GM19455 (cell line): ENCODE results near the gene SLC25A41.
"Not testable (repeated sequence)": the region's sequence is repeated elsewhere in the genome, so short reads cannot be mapped to it uniquely, and the experiment has no call there.

Experiments used
- ATAC-seq: cut with Tn5 transposase; IDR thresholded peaks from one replicate; pipeline ENCODE4 v1.9.1; 2021; ENCODE audit not compliant: unreplicated experiment

SLC25A41 gene

DNA sequence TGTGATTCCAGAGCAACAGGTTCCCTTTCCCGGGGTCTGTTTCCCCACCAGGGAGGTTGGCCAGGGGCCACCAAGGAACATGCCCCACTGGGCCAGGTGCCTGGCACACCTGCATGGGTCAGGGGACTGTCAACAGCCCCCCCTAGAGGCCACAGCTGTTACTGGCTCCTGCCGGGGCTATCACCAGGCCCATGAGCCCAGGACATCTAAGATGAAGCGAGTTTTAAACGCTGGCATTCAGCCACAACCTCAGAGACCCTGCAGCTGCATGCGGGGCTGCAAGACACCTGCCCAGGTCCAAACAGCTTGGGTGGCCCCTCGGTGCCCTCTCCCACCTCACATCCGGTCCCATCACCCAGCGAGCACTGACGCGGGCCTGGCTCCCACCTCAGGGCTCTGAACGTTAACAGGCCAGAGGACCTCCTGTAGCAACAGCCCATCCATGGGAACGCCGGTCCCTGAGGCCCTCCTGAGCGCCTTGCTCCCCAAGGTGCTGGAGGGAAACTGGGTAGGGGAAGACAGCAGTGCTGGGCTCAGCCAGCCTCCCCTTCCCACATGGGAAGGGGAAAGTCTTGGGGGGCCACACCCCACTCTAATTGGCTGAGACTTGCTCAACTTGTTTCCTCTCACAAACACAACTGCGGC lies 21.0 kb downstream of the SLC25A41 start:
- ATAC-seq = no peak

DNA sequence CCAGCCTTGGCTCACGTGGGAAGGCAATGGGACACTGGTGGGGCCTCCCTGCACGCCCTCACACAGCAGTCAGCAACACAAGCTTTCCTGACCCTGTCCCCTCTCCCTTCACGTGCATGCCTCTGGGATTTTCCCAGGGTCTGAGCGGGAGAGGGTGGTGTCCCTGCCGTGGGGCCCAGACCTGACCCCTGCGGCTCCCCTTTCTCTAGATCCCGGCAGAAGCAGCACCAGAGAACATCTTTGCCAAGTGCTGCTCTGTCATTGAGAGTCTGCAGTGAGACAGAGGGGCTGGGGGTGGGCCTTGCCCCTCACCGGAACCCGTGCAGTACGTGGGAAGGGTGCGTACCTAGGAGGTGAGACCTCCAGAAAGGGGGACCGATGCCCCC lies 21.5 kb downstream of the SLC25A41 start:
- ATAC-seq = no peak

DNA sequence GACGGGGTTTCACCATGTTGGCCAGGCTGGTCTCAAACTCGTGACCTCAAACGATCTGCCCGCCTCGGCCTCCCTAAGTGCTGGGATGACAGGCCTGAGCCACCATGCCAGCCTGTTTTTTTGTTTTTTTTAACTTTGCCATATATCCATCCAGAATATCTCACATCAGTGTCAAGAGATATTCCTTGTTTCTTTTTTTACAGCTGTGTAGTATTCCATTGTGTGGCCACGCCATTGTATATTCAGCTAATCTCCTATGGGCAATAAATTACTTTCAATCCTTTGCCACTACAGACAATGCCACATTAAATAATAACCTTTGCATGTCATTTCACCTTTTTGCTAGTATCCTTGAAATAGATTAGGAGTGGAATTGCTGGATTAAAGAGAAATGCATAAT lies 24.2 kb downstream of the SLC25A41 start:
- ATAC-seq = no peak

DNA sequence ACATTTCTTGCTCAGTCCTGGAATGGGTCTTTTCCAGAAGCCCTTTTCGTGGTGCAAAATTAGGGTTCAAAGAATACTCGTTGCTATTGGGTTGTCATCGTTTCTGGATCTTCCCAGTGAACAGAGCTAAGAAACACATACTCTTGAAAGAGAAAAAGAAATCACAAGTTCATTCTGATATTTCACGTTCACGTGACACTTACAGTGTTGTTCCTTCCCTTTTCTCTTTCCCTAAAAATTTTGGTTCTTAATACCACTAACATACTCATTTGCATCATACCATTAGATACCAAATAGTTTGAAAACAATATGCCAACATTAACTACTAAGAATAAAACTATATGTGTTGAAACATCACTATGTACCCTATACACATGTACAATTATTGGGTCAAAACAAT lies 27.2 kb downstream of the SLC25A41 start:
- no peak for ATAC-seq

DNA sequence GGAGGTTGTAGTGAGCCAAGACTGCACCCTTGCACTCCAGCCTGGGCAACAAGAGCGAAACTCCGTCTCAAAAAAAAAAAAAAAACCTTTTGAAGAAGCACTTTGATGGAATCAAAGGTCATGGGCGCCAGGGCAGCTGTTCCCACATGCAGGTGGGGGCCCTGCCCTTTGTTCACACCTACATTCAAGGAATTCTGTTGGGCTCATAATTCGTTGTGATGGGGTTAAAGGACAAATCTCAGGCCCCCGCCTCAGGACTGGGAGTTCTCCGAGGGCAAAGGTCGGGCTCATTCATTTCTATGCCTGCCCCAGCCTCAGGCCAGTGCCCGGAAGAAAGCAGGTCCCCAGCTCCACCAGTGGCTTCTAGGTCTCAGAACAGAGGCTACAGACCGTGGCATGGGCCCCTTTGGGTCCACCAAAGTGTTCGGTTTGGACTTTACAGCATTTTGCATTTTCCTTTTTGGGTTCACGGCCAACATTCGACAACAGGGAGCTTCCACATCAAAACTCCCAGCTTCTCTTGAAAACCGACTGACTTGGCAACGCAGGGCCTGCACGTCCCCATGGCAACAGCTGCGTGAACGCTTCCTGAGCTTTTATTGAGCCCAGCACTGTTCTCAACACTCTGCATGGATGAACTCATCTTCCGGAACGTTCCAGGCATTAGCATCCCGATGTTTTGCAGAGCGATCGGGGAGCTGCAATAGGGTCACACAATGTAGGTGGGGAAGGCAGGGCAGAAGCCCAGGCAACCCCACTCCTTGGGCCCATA lies 30.5 kb downstream of the SLC25A41 start:
- no peak for ATAC-seq

DNA sequence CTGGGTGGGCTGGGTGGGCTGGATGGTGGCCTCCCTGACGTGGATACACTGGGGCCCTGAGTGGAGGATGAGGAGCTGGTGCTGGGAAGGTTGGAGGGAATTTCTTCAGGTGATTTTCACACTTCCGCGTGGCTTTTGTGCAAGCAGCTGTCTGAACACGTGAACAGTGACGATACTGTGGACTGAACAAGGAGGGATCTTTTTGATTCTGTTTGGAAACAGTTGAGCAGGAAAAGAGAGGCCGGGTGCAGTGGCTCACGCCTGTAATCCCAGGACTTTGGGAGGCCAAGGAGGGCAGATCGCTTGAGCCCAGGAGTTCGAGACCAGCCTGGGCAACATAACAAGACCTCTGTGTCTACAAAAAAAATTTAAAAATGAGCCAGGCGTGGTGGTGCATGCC lies 31.5 kb downstream of the SLC25A41 start:
- ATAC-seq = no peak

DNA sequence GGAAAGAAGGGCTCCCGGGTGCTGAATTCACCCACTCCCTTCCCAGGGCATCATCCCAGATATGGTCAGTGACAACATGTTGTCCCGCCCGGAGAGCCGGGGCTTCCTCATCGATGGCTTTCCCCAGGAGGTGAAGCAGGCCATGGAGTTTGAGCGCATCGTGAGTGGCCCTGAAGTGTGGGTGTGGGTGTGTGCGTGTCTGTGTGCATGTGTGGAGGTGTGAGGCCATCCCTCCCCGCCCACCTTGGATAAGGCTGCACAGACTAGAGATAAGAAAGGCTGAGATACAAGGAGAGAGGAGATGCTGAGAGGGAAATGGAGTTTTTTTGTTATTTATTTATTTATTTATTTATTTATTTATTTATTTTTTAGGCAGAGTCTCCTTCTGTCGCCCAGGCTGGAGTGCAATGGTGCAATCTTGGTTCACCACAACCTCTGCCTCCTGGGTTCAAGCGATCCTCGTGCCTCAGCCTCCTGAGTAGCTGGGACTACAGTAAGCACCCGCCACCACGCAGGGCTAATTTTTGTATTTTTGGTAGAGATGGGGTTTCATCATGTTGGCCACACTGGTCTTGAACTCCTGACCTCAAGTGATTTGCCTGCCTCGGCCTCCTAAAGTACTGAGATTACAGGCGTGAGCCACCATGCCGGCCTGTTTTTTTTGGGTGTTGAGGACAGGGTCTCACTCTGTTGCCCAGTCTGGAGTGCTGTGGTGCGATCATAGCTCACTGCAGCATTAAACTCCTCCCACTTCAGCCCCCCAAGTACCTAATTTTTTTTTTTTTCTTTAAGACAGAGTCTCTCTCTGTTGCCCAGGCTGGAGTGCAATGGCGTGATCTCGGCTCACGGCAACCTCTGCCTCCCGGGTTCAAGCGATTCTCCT lies 33.3 kb downstream of the SLC25A41 start:
- not testable (repeated sequence) for ATAC-seq

DNA sequence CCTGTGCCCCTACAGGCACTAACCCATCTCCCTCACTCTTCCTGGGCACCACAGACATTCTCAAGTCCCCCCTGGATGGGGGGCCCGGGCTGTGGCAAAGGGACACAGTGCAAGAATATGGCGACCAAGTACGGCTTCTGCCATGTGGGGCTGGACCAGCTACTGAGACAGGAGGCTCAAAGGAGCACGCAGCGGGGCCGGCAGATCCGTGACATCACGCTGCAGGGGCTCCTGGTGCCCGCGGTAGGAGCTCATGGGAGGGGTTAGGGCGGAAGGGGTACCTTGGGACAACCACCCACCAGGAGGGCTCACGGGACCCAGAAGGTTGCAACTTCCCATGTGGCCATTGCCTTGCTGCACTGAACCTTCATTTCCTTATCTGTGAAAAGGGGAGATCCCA lies 37.3 kb downstream of the SLC25A41 start:
- ATAC-seq = no peak

DNA sequence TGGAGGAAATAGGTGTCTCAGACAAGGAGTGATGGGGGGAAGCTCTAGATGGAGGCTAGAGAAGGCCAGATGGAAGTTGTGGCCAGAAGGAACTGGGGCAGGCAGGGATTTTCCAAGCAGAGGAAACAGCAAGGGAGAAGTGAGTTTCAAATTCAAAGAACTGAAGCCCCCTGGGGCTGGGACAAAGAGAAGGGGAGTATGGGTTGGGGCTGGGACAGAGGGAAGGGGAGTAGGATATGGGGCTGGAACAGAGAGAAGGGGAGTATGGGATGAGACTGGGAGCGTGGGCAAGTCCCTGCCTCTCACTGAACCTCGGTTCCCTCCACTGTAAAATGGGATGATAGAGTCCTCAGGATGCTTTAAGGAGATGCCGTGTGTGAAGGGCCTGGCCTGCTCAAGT lies 38.7 kb downstream of the SLC25A41 start:
- no peak for ATAC-seq

DNA sequence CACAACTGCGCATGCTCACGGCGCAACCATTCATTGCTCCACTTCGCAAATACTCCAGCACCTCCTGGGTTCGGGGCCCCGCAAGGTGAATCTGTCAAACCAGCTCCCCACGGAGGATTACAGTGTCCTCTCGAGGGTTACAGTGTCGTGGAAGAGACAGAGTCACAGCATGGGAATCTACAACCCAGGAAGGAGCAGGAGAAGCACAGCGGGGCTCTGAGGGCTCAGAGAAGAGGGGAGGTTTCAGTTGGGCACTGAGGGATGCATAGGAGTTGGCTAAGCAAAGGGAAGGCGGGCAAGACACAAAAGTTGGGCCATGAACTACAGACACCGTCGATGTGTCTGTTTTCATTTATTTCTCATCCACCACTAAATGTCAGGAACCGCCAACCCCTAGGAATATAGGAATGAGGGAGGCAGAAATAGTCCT lies 39.6 kb downstream of the SLC25A41 start:
- ATAC-seq = no peak

DNA sequence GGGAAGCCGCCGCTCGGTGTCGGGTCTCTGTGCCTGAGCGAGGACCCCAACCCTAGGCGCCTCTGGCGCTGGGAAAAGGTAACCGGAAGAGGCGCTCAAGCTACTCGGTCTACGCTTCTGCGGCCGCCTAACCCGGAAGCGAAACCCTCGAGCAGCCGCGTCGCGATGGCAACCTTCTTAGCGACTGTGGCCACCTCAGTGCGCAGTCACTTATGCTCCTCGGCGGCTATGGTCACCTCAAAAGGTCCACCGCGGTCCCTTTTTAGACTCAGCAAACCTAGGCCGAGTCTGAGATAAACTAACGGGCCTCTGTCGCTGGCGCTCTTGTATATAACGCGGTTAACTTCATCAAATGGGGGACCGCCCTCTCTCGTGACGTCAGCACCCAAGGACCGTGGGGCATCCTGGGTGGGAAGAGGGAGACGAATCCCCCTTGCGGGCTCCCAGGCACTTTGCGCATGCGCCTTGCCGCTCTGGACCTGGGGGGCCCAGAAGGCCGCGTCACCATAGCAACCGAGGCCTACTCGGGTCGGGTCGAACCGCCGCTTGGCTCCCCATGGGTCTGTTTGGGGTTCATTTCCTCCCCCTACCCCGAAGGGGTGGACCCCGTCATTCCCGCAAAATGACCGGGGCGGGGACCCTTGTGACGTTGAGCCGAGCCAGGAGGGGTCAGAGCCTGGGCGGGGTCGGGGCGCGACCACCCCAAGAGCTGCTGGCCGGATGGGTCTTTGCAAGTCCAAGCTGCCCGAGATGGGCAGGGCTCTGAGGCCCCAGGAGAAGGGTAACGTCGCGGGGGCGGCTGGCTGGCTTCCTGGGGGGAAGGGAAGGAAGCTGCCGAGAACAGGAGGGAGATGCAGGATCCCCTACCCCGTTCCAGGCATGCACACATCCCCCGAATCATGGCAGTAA lies 40.2 kb downstream of the SLC25A41 start, which contains the start of gene GTF2F1:
TSS of gene GTF2F1 (minus strand) at position 91 of the 909 bp plus-strand sequence. CDS start 169 bp downstream, outside the sequence.
- peak; percentile 78 for ATAC-seq

DNA sequence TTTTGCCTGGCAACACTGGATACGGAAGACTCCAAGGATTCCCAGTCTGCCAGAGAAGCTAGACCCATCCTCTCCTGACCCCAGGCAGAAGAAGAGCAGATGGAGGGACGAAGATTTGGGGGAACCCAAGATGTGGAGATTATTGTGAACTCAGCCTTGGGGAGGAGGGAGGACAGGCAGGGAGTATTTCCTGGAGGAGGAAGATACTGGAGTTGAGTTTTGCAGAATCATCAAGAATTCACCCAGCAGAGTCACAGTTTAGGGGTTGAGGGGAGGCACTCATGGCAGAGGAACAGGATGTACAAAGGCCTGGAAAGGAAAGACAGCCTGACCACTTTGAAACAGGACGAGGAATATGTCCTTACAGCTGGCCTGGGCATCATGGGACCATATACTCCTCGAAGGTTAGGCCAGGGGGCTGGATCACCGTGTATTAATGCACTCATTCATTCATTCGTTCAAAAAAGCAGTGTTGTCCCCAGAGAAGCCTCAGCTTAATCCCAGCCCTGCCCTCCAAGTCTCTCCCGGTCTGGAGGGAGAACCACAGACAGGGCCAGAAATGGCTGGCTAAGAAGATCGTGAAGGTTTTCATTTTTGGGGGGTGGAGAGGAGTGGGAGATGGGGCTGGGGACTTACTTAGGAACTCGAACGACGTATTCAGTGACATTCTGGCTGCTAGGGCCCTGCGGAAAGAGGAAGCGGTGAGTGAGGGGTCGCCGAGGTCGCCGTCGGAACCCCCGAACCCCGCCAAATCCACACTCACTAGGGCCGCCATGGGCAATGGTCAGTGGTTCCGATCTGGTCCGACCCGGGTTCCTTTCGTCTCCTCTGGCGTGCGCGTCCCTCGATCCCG lies 41.1 kb downstream of the SLC25A41 start:
- ATAC-seq = no peak

DNA sequence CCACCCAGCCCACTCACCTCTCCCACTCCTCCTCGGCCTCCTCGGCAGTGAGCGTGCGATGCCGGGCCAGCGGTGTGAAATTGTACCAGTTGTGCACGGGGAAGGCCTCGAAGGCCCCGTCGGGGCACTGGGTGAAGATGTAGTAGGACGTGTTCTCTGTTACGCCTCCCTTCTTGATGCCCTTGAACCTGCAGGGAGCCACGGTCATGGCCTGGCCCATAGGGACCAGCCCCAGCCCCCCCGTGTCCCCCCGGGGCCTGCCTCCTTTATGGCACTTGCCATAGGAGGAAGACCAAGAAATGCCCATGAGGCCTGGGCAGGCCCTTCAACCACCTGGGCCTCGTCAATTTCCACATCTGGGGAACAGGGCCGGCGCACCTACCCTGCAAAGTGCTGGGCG lies 46.2 kb downstream of the SLC25A41 start:
- no peak for ATAC-seq

DNA sequence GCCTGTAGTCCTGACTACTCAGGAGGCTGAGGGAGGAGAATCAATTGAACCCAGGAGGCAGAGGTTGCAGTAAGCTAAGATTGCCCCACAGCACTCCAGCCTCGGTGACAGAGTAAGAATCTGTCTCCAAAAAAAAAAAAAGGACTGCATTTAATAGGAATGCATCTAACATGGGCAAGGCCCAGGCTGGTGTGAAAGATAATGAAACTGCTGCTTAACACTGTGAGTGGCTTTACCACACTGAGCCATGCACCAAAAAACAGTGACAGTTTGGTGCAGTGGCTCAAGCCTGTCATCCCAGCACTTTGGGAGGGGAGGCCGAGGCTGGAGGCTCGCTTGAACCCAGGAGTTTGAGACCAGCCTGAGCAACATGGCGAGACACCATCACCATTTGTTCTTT lies 49.2 kb downstream of the SLC25A41 start:
- no peak for ATAC-seq

DNA sequence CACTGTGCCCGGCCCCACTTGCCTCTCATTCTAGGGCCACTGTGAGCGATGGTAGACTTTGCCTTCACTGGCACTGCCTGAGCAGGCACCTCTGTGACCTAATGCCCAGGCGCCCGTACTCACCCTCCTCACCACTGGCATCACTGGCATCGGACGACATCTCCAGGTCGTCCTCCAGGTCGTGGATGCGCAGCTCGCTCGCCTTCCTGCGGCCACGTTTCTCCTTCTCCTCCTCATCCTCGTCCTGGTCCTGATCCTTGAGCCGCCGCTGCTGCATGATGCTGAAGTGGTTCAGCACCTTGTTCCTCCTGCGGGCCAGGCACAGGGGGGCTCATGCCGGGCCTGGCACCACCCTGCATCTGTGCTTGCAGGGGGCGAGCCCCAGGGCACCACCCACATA lies 50.4 kb downstream of the SLC25A41 start:
- no peak for ATAC-seq

DNA sequence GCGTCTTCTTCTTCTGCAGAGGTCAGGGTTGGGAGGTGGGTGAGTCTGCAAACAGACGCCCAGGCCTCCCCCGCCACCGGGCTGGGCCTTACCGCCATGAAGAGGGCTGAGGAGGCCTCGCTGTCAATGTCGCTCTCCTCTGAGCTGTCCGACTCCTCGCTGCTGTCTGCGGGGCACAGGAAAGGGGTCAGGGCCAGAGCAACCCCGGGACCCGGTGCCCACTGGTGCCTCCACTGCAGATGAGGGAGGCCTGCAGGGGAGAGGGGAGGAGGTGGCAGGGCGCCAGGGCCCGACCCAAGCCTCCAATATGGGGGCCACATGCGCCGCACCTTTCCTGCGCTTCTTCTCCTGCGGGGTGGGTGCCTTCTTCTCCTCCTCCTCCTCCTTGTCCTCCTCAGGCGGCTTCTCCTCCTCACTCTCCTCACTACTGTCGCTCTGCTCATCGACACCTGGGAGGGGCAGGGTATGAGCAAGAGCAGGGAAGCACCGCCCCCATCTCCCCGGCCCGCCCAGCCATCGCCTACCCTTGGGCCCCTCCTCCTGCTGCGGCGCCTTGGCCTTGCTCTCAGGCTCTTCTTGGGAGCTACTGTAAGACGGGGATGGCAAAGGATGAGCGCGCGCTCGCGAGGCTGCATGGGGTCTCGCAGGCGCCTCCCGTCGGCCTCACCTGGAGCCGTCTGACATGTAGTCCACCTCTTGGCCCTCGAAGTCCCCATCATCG lies 52.4 kb downstream of the SLC25A41 start:
- ATAC-seq = no peak

DNA sequence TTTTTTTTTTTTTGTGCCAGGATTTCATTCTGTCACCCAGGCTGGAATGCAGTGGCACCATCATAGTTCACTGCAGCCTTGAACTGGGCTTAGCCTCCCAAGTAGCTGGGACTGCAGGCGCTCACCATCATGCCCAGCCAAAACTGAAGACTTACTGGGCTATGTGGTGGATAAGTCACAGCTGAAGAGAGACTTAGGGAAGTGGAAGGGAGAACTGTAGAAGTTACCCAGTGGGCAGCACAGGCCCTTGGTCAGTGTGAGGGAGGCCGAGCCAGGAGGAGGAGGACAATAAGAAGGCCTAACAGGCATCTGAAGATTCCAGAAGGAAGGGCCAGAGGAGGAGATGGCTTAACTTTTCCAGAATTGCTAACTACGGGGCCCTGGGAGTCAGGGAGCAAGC lies 53.8 kb downstream of the SLC25A41 start:
- ATAC-seq = no peak

DNA sequence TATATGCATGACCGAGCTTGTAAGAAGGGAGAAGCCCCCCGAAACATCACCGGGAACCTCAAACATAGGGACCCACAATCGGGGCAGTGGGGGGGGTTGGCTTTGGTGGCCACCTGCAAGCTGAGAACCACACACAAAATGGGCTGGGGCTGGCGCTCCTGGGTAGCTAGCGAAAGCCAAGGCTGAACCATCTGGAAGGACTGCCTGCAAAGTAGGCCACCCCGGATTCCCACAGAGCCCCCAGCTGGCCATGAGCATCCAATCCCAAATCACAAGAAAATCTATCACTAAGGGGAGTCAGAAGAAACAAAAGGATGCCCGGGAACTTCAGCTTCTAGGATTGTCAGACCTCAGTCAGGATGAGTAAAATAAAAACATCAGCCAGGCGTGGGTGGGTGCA lies 55.1 kb downstream of the SLC25A41 start:
- ATAC-seq = no peak

DNA sequence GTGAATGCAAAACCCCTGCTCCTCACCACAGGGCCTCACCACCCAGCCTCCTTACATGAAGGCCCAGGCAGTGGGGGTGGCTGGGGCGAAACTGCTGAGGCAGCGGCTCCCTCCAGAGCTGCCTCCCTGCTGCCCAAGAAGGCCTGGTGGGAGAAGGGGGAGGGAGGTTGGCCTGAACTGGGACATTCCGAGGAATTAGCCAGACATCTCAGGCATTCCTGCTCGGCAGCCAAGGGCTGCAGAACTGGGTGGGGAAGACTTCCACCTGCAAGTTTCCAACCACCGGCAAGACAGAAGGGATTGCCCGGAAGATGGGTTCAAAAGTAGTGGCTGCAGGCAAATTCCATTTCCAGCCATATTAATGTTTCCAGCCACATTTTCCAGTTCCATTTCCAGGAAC lies 55.5 kb downstream of the SLC25A41 start:
- ATAC-seq = no peak
